Measurements from ENCODE around the gene HYPK.
"Not testable (repeated sequence)": the region's sequence is repeated elsewhere in the genome, so short reads cannot be mapped to it uniquely, and the experiment has no call there.

Gene HYPK

GRCh38 chr15:43831519-43832052 is 31.2 kb downstream of the HYPK start:
- not testable (repeated sequence) for ATAC-seq (replicated peaks); H3K9me3 Mint-ChIP-seq; H3K27me3 Mint-ChIP-seq; DNase-seq
- Mint-ChIP-seq H3K4me3 (peak overlapping the region in 1 of 2 donors; percentile 63), H3K27ac (peak overlapping the region; percentile 73 to 83), H3K4me1 (ENCODE audit: low read depth in 2 of 2) (peaks cover 29 to 40% of the 10 kb centered on the region in 2 donors), H3K36me3 (ENCODE audit: insufficient read depth) (peaks cover 30% of the 10 kb centered on the region)

DNA sequence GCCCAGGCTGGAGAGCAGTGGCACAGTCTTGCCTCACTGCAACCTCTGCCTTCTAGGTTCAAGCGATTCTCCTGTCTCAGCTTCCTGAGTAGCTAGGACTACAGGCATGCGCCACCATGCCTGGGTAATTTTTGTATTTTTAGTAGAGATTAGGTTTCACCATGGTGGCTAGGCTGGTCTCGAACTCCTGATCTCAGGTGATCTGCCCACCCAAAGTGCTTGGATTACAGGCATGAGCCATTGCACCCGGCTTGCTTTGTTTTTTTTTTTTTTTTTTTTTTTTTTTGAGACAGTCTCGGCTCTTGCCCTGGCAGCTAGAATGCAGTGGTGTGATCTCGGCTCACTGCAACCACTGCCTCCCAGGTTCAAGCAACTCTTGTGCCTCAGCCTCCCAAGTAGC is 32.1 kb downstream of the HYPK start:
- peaks cover 32% of the 10 kb centered on the region for H3K36me3 Mint-ChIP-seq (ENCODE audit: insufficient read depth)
- peak overlapping the region; percentile 73 to 83 for H3K27ac Mint-ChIP-seq
- not testable (repeated sequence) for H3K27me3 Mint-ChIP-seq; H3K9me3 Mint-ChIP-seq; ATAC-seq (replicated peaks); DNase-seq
- peaks cover 25 to 32% of the 10 kb centered on the region in 2 donors for H3K4me1 Mint-ChIP-seq (ENCODE audit: low read depth in 2 of 2)
- peak overlapping the region; percentile 40 to 63 for H3K4me3 Mint-ChIP-seq

DNA sequence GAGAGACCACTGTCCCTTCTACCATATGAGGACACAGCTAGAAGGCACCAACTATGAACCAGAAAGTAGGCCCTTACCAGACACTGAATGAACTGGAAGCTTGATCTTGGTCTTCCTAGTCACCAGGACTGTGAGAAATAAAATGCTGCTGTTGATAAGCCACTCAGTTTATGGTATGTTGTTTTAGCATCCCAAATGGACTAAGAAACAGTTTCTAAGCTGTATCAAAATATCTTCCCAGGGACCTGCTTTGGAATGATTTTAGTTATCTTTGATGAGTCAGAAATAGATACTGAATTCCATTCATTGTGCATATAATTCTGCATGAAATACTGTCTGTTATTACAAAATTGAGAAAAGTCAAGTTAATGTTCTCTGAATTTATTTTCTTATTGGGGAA is 45.0 kb downstream of the HYPK start:
- H3K4me1 Mint-ChIP-seq (ENCODE audit: low read depth in 2 of 2) = no peaks in the 10 kb centered on the region
- DNase-seq (no peak), ATAC-seq (replicated peaks) (no peak)
- H3K27me3 Mint-ChIP-seq = no peaks in the 10 kb centered on the region
- no peak overlapping the region for H3K4me3 Mint-ChIP-seq
- peaks cover 54% of the 10 kb centered on the region for H3K36me3 Mint-ChIP-seq (ENCODE audit: insufficient read depth)
- peak overlapping the region in 1 of 2 donors; percentile 16 for H3K27ac Mint-ChIP-seq
- H3K9me3 Mint-ChIP-seq = no peaks in the 10 kb centered on the region

DNA sequence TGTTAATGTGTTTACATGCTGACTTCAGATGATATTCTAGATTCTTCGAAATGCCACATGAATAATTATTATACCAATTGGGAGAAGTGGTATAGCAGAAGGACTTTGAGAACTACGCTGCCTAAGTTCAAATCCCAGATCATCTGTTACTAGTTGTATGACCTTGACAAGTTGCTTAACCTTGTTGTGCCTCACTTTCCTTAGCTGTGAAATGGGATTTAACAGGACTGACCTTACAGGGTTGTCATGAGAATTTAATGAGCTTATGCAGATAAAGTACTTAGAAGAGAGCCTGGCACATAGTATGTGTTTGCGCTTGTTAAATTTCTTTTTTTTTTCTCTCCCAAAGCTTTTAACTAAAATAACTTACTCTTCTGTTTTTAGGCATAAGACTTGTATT is 50.9 kb downstream of the HYPK start:
- DNase-seq = no peak
- H3K4me1 Mint-ChIP-seq (ENCODE audit: low read depth in 2 of 2) = no peaks in the 10 kb centered on the region
- no peak overlapping the region for H3K27ac Mint-ChIP-seq
- no peak overlapping the region for H3K4me3 Mint-ChIP-seq
- no peak for ATAC-seq (replicated peaks)
- no peaks in the 10 kb centered on the region for H3K27me3 Mint-ChIP-seq
- H3K36me3 Mint-ChIP-seq (ENCODE audit: insufficient read depth) = peaks cover 49% of the 10 kb centered on the region
- H3K9me3 Mint-ChIP-seq = no peaks in the 10 kb centered on the region

GRCh38 chr15:43852607-43853006 is 52.2 kb downstream of the HYPK start:
- H3K4me3 Mint-ChIP-seq = no peak overlapping the region
- no peak overlapping the region for H3K27ac Mint-ChIP-seq
- DNase-seq = no peak
- no peaks in the 10 kb centered on the region for H3K4me1 Mint-ChIP-seq (ENCODE audit: low read depth in 2 of 2)
- H3K36me3 Mint-ChIP-seq (ENCODE audit: insufficient read depth) = peaks cover 45% of the 10 kb centered on the region
- ATAC-seq (replicated peaks) = no peak
- no peaks in the 10 kb centered on the region for H3K27me3 Mint-ChIP-seq
- no peaks in the 10 kb centered on the region for H3K9me3 Mint-ChIP-seq

All from effector memory CD8-positive, alpha-beta T cell (primary cell).